ENCODE data around the gene CTNNBL1.

The CTNNBL1 gene

DNA sequence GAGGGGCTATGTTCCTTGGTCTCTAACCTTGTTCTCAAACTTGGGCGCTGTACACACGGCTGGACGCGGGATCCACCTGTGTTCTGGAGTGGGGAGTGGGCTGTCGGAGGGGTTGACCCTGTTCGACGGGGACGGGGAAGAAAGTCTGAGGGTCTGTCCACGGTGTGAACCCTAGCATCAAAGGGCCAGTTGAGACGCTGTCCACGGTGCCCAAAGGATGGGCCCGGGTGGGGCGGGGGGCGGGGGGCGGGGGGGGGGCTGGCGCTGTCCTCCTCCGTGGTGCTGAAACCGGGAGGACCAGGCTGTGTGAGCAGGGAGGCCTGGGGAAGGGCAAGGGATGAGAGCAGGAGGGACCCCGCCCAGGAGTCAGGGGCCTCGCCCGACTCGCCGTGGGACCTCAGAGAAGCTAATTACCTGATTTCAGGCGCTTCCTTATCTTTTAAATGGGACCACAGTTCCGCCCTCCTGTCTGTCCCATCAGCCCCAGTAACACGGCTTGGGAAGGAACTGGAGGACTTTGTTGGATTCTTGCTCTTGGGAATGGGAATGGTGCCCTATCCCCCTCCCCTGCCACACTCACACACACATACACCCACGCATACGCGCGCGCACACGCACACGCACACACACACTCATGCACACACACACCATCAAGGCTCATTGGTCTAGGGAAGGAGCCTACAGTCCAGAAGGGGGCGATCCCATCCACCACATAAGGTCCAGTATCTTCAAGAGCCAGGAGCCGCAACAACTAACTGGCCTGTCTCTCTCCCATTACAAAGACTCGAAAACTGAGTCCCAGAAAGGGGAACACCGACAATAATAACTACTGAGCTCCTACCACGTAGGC lies 208.0 kb downstream of the CTNNBL1 start:
- Histone ChIP-seq H3K4me1 (ENCODE audit: control insufficient read depth in 1 of 2, insufficient read depth in 2 of 2, low read length in 2 of 2) (peaks cover 0 to 6% of the 10 kb centered on the region in 2 donors), H3K27me3 (ENCODE audit: control insufficient read depth in 1 of 2, insufficient read depth in 2 of 2, low read length in 2 of 2) (peaks cover 42 to 46% of the 10 kb centered on the region in 2 donors), H3K4me3 (ENCODE audit: low read depth in 1 of 2, low read length in 2 of 2) (no peak overlapping the region), H3K36me3 (ENCODE audit: control insufficient read depth in 1 of 2, insufficient read depth in 2 of 2, low read length in 2 of 2) (no peaks in the 10 kb centered on the region), H3K9ac (ENCODE audit: low read depth in 1 of 2, low read length in 2 of 2) (no peak overlapping the region), H3K27ac (ENCODE audit: low read depth, low read length) (no peak overlapping the region), H3K9me3 (ENCODE audit: control insufficient read depth in 1 of 2, low read length in 2 of 2) (no peaks in the 10 kb centered on the region)

DNA sequence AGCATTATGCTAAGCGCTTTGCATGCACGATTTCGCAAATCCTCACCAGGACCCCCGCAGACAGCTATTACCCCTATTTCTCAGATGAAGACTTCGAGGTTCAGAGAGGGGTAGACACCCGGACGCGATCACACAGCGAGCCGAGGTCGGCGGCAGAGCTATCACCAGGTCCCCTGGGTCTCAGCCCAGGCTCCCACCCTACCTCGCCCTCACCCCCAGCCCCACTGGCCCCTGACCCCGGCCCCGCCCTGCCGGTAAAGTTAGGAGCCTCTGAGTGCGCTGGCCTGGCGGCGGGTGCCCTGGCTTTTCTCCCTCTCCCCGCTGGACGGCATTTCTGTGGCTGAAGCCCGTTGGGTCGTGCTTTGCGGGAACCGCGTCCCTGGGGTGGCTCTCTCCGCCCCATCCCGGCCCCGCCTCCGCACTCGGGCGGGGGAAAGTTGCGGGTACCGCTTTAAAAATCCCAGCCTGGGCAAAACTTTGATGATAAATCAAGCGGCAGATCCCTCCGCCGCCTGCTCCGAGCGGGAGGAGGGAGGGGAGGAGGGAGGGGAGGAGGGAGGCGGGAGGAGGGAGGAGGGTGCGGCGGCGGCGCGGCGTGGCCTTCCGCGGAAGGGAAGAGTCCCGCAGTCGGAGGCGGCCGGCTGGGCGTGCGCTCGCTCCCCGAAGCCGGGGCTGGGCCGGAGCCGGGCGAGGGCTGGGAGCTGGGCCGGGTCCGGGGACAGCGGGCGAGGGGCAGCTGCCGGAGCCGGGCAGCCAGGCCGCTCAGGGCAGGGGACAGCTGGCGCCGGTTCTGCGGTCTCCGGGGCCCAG lies 208.9 kb downstream of the CTNNBL1 start, which contains the start of gene VSTM2L:
VSTM2L (plus strand) TSS at position 624 of the 810 bp plus-strand sequence. CDS start 224 bp downstream, outside the sequence.
- Histone ChIP-seq H3K4me3 (ENCODE audit: low read depth in 1 of 2, low read length in 2 of 2) (no peak within 1 kb of the TSS), H3K36me3 (ENCODE audit: control insufficient read depth in 1 of 2, insufficient read depth in 2 of 2, low read length in 2 of 2) (no peaks in the 10 kb centered on the region), H3K27me3 (ENCODE audit: control insufficient read depth in 1 of 2, insufficient read depth in 2 of 2, low read length in 2 of 2) (peaks cover 42 to 46% of the 10 kb centered on the region in 2 donors), H3K9me3 (ENCODE audit: control insufficient read depth in 1 of 2, low read length in 2 of 2) (no peaks in the 10 kb centered on the region), H3K9ac (ENCODE audit: low read depth in 1 of 2, low read length in 2 of 2) (no peak within 1 kb of the TSS), H3K27ac (ENCODE audit: low read depth, low read length) (no peak within 1 kb of the TSS), H3K4me1 (ENCODE audit: control insufficient read depth in 1 of 2, insufficient read depth in 2 of 2, low read length in 2 of 2) (peaks cover 0 to 6% of the 10 kb centered on the region in 2 donors)

DNA sequence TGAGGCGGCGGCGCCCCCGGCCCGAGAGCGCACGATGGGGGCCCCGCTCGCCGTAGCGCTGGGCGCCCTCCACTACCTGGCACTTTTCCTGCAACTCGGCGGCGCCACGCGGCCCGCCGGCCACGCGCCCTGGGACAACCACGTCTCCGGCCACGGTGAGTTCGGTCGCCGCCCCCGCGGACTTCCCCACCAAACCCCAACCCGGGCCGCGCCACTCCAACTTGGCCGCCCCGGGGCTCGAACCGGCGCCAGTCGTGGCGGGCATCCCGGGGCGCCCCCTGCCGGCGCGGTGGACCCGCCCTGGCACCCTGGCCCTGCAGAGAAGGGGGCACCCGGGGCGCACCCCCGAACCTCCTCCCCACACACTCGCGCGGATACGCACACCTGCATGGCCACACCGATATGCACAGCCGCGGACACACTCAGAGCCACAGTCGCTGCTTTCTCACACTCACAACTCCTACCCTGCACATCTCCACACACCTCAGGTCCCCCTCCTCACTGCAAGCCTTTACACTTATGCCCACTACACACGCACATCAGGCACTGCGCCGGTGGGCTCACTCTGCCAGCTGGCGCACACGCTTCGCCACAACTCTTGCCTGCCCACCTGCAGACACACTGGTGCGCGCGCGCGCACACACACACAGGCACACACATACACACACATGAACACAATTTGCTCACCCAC lies 209.6 kb downstream of the CTNNBL1 start:
- H3K4me1 ChIP-seq (ENCODE audit: control insufficient read depth in 1 of 2, insufficient read depth in 2 of 2, low read length in 2 of 2), result peaks cover 0 to 6% of the 10 kb centered on the region in 2 donors
- no peak overlapping the region for H3K27ac ChIP-seq (ENCODE audit: low read depth, low read length)
- H3K36me3 ChIP-seq (ENCODE audit: control insufficient read depth in 1 of 2, insufficient read depth in 2 of 2, low read length in 2 of 2), result no peaks in the 10 kb centered on the region
- no peak overlapping the region for H3K4me3 ChIP-seq (ENCODE audit: low read depth in 1 of 2, low read length in 2 of 2)
- no peak overlapping the region for H3K9ac ChIP-seq (ENCODE audit: low read depth in 1 of 2, low read length in 2 of 2)
- H3K27me3 ChIP-seq (ENCODE audit: control insufficient read depth in 1 of 2, insufficient read depth in 2 of 2, low read length in 2 of 2), result peaks cover 42 to 49% of the 10 kb centered on the region in 2 donors
- no peaks in the 10 kb centered on the region for H3K9me3 ChIP-seq (ENCODE audit: control insufficient read depth in 1 of 2, low read length in 2 of 2)

DNA sequence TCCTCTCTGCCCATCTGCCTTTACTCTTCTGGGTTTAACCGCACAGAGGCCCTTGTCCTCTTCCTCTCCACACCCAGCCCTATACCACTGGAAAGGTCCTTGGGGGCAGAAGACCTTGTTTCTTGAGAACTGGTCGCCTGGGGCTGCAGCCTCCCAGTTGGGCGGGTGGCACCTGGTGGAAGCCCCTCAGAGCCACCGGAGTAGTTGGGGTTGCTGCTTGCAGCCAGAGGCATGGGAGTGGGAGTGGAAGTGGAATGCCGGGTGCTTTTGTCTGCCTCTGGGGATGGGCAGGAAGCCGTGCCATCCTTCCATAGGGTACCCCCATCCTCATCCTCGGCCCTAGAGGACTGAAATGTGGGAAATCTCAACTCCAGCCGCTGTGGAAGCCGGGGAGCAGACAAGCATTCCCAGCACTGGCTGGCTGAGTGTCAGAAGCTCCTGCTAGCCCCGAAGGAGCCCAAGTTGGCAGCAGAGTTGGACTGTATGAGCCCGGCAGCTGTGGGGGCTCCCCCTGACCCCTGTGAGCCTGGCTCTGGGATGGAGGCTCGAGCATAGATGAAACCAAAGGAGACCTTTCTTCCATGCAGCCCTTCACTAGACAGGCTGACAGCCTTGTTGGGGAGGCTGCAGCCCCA lies 210.3 kb downstream of the CTNNBL1 start:
- Histone ChIP-seq H3K9ac (ENCODE audit: low read depth in 1 of 2, low read length in 2 of 2) (no peak overlapping the region), H3K4me1 (ENCODE audit: control insufficient read depth in 1 of 2, insufficient read depth in 2 of 2, low read length in 2 of 2) (peaks cover 0 to 6% of the 10 kb centered on the region in 2 donors), H3K9me3 (ENCODE audit: control insufficient read depth in 1 of 2, low read length in 2 of 2) (no peaks in the 10 kb centered on the region), H3K27ac (ENCODE audit: low read depth, low read length) (no peak overlapping the region), H3K36me3 (ENCODE audit: control insufficient read depth in 1 of 2, insufficient read depth in 2 of 2, low read length in 2 of 2) (no peaks in the 10 kb centered on the region), H3K4me3 (ENCODE audit: low read depth in 1 of 2, low read length in 2 of 2) (no peak overlapping the region), H3K27me3 (ENCODE audit: control insufficient read depth in 1 of 2, insufficient read depth in 2 of 2, low read length in 2 of 2) (peaks cover 45 to 47% of the 10 kb centered on the region in 2 donors)

DNA sequence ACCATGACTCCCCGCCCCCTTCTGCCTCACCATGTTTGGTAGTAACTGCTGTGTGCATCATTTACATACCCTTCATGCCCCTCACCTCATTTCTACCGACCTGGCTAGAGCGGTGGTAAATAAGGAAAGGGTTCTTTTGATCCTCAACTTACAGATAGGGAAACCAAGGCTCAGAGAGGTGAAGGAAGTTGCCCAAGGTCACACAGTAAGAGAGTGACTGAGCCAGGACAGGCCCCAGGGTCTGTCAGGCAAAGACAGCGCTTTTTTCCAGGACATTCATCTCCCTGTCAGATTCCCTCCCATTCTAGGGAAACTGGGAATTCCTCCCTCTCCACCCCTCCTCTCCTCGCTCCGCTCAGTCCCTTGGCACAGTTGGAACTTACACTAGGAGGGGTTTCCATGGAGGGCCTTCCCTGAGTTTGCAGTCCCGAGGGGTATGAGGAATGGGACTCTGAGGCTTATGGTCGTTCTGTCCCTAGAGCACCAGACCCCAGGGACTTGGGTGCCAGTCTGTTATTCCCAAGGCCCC lies 211.1 kb downstream of the CTNNBL1 start:
- H3K4me1 ChIP-seq (ENCODE audit: control insufficient read depth in 1 of 2, insufficient read depth in 2 of 2, low read length in 2 of 2), result peaks cover 0 to 6% of the 10 kb centered on the region in 2 donors
- no peak overlapping the region for H3K9ac ChIP-seq (ENCODE audit: low read depth in 1 of 2, low read length in 2 of 2)
- H3K27ac ChIP-seq (ENCODE audit: low read depth, low read length), result no peak overlapping the region
- peaks cover 44 to 48% of the 10 kb centered on the region in 2 donors for H3K27me3 ChIP-seq (ENCODE audit: control insufficient read depth in 1 of 2, insufficient read depth in 2 of 2, low read length in 2 of 2)
- no peaks in the 10 kb centered on the region for H3K36me3 ChIP-seq (ENCODE audit: control insufficient read depth in 1 of 2, insufficient read depth in 2 of 2, low read length in 2 of 2)
- no peak overlapping the region for H3K4me3 ChIP-seq (ENCODE audit: low read depth in 1 of 2, low read length in 2 of 2)
- H3K9me3 ChIP-seq (ENCODE audit: control insufficient read depth in 1 of 2, low read length in 2 of 2), result no peaks in the 10 kb centered on the region

DNA sequence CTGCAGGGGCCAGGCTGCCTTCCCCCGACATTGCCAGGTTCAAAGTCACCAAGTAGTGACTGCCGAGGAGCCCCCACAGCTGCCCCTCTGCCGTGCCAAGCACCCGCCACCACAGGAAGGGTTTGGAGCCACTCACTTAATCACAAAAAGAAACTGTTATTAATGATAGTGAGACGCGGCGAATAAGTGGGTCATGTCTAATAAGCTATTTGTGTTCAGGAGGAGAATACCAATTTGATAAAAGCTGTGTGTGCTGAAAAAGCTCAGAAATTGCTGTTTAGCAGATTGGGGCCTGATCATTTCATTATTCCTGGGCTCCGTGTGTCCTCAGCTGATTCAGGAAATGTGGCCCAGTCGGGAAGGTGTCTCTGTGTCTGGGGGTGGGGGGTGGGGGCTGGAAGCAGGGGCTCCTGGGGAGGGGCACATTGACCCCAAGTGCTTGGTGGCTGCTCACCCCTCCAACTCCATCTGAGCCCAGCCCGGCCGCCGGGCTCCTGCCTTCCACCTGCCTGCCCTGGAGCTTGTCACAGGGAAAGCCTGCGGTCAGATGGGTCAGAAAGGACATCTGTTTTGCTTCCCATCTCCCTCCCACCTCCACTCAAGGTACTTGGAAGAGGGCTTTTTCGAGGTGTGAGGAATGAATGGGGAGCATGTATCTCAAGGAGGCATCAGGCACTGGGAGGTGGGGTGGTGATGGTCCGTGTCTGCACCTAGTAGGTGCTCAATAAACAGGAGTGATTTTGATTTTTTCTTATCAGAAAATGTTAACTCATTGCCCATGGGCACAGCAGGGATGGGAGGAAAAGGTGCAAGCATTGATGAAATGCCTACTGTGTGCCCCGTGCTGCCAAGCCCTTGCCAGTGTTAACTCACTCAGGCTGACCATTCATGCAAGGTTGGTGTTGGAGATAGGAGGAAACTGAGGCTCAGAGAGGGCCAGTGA lies 212.1 kb downstream of the CTNNBL1 start:
- no peak overlapping the region for H3K27ac ChIP-seq (ENCODE audit: low read depth, low read length)
- H3K9ac ChIP-seq (ENCODE audit: low read depth in 1 of 2, low read length in 2 of 2), result no peak overlapping the region
- H3K9me3 ChIP-seq (ENCODE audit: control insufficient read depth in 1 of 2, low read length in 2 of 2), result no peaks in the 10 kb centered on the region
- no peaks in the 10 kb centered on the region for H3K36me3 ChIP-seq (ENCODE audit: control insufficient read depth in 1 of 2, insufficient read depth in 2 of 2, low read length in 2 of 2)
- peaks cover 41 to 45% of the 10 kb centered on the region in 2 donors for H3K27me3 ChIP-seq (ENCODE audit: control insufficient read depth in 1 of 2, insufficient read depth in 2 of 2, low read length in 2 of 2)
- H3K4me3 ChIP-seq (ENCODE audit: low read depth in 1 of 2, low read length in 2 of 2), result no peak overlapping the region
- peaks cover 0 to 6% of the 10 kb centered on the region in 2 donors for H3K4me1 ChIP-seq (ENCODE audit: control insufficient read depth in 1 of 2, insufficient read depth in 2 of 2, low read length in 2 of 2)

DNA sequence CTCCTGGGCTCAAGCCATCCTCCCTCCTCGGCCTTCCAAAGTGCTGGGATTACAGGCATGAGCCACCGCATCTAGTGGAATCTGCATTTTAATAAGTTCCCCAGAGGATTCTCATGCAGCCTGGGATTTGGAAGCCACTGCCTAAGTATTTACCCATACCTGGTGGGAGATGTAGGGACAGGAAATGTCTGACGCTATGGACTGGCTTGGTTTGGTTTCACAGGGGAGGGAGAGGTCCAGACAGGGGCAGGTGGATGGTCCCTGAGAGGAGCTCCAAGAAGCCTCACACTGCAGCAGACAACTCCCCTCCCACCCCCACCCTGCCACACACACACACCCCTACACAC lies 213.5 kb downstream of the CTNNBL1 start:
- no peak overlapping the region for H3K27ac ChIP-seq (ENCODE audit: low read depth, low read length)
- no peaks in the 10 kb centered on the region for H3K36me3 ChIP-seq (ENCODE audit: control insufficient read depth in 1 of 2, insufficient read depth in 2 of 2, low read length in 2 of 2)
- H3K9ac ChIP-seq (ENCODE audit: low read depth in 1 of 2, low read length in 2 of 2), result no peak overlapping the region
- H3K9me3 ChIP-seq (ENCODE audit: control insufficient read depth in 1 of 2, low read length in 2 of 2), result no peaks in the 10 kb centered on the region
- H3K27me3 ChIP-seq (ENCODE audit: control insufficient read depth in 1 of 2, insufficient read depth in 2 of 2, low read length in 2 of 2), result peaks cover 36 to 48% of the 10 kb centered on the region in 2 donors
- peaks cover 0 to 1% of the 10 kb centered on the region in 2 donors for H3K4me1 ChIP-seq (ENCODE audit: control insufficient read depth in 1 of 2, insufficient read depth in 2 of 2, low read length in 2 of 2)
- no peak overlapping the region for H3K4me3 ChIP-seq (ENCODE audit: low read depth in 1 of 2, low read length in 2 of 2)

DNA sequence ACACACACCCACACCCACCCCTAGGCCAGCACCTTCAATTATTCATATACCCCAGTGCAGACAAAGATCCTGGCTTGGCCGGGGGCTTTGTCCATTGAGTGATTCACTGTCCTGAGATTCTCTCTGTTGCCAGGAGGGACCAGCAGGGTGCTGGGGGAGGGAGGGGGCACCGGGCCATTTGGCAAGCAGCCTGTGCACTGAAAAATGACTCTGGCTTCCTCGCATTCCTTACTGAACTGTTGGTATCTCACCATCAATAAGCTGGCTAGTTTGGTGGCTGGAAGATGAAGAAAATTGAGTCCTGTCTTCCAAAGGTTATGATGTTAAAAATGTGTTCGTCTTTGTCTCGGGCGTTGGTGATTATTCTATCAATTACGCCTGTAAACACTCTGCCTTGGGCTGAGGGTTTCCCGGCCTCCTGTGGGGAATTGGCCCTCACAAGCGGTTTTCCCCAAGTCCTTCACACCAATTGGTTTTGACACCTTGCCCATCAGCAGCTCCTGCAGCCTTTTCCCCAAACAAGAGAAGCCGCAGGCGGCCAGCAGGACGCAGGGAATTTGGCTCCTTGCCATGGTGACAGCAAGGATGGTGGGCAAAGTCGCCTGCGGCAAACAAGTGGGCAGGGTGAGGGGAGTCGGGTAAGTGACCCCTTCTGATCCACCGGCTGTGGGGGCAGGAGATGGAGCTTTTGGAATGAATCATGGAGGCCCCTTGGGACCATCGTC lies 214.0 kb downstream of the CTNNBL1 start:
- Histone ChIP-seq H3K4me1 (ENCODE audit: control insufficient read depth in 1 of 2, insufficient read depth in 2 of 2, low read length in 2 of 2) (no peaks in the 10 kb centered on the region), H3K9me3 (ENCODE audit: control insufficient read depth in 1 of 2, low read length in 2 of 2) (no peaks in the 10 kb centered on the region), H3K27ac (ENCODE audit: low read depth, low read length) (no peak overlapping the region), H3K9ac (ENCODE audit: low read depth in 1 of 2, low read length in 2 of 2) (no peak overlapping the region), H3K4me3 (ENCODE audit: low read depth in 1 of 2, low read length in 2 of 2) (no peak overlapping the region), H3K27me3 (ENCODE audit: control insufficient read depth in 1 of 2, insufficient read depth in 2 of 2, low read length in 2 of 2) (peaks cover 40 to 51% of the 10 kb centered on the region in 2 donors), H3K36me3 (ENCODE audit: control insufficient read depth in 1 of 2, insufficient read depth in 2 of 2, low read length in 2 of 2) (no peaks in the 10 kb centered on the region)

Measured in duodenal mucosa (tissue), 2 donors.